NCI-H345 (cell line): ENCODE measurements around the gene KRT12.
"Not testable (repeated sequence)": the region's sequence is repeated elsewhere in the genome, so short reads cannot be mapped to it uniquely, and the experiment has no call there.

Experiments
- DNase-seq: peaks from one replicate; lab custom pipeline; 2025; lab: John Stamatoyannopoulos, UW

Gene KRT12

DNA sequence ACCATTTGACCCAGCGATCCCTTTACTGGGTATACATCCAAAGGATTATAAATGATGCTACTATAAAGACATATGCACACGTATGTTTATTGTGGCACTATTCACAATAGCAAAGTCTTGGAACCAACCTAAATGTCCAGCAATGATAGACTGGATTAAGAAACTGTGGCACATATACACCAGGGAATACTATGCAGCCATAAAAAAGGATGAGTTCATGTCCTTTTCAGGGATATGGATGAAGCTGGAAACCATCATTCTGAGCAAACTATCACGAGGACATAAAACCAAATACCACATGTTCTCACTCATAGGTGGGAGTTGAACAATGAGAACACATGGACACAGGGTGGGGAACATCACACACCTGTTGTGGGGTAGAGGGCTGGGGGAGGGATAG, 52.4 kb downstream of the KRT12 start:
- DNase-seq: not testable (repeated sequence)

DNA sequence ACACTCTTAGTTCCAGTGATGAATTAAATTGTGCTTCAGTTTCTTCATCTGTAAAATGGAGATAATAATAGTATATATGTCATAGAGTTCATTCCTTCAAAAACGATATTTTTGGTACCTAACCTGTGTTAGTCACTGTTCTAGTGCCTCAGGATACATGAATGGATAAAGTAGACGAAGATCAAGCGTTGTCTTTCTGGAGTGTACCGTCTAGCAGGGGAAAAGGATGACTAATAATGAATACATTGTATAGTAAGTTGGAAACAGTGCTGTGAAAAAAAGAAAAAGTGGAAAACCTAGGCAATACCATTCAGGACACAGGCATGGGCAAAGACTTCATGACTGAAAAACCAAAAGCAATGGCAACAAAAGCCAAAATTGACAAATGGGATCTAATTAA, 53.2 kb downstream of the KRT12 start:
- no peak for DNase-seq

DNA sequence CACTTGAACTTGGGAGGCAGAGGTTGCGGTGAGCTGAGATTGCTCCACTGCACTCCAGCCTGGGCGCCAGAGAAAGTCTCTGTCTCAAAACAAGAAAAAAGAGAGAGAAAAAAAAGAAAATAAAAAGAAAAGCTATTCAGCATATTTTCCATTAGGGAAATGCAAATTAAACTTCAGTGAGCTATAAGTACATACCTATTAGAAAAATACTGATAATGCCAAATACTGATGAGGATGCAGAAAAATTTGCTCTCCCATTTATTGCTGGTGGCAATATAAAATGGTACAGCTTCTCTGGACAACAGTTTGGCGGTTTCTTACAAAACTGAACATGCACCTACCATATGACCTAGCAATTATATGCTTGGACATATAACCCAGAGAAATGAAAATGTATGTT, 54.4 kb downstream of the KRT12 start:
- DNase-seq: no peak
